Medulla oblongata (tissue), 1 donor: Measurements from ENCODE around the gene WDR64.
"Not testable (repeated sequence)": the region's sequence is repeated elsewhere in the genome, so short reads cannot be mapped to it uniquely, and the experiment has no call there.

Experiments used
- DNase-seq: peaks from one replicate; pipeline ENCODE4 v3.0.0-alpha.2; 2015; ENCODE audit errors: extremely low spot score

Gene WDR64

DNA sequence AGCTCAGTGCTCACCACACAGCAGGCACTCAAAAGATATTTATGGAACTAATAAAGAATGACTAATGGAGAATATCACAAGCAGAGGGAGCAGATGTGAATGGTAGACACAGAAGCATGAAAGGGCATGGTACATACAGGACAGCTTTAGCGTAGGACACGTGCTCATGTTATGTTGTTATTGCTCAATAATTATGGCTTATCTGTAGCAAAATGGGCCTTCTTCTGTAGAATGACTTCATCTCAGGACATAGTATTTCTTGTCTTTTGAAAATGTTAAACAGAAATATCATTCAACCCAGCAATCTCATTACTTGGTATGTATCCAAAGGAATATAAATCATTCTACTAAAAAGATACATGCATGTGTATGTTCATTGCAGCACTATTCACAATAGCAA lies 137.0 kb downstream of the WDR64 start:
- DNase-seq = no peak

DNA sequence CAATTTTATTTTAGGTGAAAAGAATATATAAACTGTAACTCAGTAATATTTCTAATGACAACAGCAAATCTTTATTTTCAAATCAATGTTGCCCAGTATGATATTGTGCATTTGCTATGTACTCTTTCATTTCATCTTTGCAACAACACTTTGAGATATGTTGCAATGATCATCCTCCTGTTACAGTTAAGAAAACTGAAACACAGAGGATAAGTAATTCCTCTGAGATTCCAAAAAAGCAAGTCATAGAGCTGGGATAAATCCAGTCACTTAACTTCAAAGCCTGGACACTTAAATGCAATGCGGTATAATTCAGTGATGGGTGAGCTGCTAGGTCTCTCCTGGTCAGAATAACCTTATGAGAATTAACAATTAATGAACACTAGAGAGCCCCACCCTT lies 147.3 kb downstream of the WDR64 start:
- DNase-seq = no peak

DNA sequence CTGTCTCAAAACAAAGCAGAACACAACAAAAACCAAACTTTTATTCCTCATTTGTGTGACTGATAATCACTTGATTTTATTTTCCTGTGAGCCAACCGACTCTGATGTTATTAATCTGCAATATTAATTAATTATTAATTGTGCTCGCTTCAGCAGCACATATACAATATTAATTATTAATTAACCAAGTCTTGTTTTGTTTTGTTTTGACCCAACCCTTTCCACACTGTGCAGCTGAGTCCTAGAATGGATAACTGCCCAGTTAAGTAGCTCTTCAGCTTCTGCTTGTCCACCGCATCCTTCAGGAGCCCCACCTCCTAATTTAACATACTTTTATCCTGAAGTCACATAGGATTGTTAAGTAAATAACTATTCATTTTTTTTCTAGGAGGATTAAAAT lies 148.6 kb downstream of the WDR64 start:
- DNase-seq = no peak

GRCh38 chr1:241802863-241803262 lies 150.8 kb downstream of the WDR64 start:
- no peak for DNase-seq

GRCh38 chr1:241804706-241805105 lies 152.6 kb downstream of the WDR64 start:
- DNase-seq = not testable (repeated sequence)

DNA sequence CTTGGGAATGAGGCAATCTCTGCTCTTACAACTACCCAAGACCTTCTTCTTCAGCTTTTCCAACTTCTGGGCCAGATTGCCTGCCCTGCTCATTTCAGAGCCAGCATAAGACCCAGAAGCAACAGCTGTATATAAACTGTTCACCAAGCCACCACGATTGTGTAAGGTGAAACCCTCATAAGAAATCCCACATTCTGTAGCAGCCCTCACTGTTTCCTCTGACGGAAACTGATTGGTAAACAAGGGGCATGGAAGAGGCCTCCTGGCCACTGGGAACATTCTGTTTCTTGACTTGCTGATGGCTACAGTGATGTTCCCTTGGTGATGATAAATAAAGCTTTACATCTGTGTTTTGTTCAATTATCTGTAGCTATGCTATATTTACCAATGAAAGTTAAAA lies 156.2 kb downstream of the WDR64 start:
- no peak for DNase-seq

DNA sequence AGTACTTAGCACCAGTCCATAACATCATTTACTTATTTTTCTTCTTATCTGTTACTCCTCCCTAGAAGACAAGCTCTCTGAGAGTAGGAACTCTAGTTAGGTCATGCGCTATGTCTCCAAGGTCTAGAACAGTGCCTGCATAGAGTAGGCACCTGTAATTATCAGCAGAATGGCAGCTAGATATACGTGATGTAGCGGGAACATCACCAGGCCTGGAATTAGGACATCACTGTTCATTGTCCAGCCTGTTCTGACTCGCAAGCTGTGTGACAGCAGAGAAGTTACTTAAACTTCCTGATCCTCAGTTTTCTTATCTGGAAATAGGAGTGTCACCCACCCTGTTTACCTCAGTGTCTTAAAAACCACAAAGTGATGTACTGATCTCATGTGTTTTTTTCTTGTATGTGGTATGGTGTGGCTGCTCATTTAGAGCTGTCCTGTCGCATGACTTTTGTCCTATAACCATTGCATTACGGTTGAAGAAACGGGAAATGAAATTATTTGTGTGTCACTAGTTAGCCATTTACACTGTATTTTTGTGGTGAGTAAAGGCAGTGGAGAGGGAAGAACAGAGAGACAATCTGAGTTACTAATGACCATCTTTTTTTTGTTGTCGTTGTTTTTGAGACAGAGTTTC lies 158.8 kb downstream of the WDR64 start:
- DNase-seq = no peak

GRCh38 chr1:241813768-241814320 lies 161.8 kb downstream of the WDR64 start:
- DNase-seq = no peak

GRCh38 chr1:241816008-241816407 lies 163.9 kb downstream of the WDR64 start:
- no peak for DNase-seq

- no peak for DNase-seq
Observed at GRCh38 chr1:241817331-241817792, 165.3 kb downstream of the WDR64 start.

DNA sequence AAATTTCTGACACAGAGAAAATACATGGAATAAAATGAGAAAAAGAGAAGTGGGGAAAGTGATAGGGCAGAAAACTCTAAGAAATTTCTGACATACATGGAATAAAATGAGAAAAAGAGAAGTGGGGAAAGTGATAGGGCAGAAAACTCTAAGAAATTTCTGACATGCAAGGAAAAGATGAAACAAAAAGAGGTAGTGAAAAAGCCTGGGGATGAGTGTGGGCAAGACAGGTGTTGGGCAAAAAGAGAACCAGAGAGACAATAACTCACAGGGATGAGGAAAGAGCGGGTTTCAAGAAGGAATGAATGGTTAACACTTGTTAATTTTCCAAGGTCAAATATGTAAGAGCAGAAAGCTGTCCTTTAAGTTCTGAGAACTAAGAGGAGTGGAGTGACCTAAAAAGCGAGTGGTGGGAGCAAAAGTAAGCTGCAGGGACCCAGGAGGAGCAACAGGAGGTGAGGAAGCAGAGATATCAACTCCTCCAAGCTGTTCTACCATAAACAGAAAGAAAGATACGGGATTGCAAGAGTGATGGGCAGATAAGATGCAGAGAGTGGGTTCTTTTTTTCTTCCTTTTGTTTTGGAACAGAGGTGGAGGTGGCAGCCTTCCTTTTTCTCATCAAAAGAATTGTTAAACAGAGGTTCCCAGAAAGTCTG lies 166.0 kb downstream of the WDR64 start:
- DNase-seq = no peak

DNA sequence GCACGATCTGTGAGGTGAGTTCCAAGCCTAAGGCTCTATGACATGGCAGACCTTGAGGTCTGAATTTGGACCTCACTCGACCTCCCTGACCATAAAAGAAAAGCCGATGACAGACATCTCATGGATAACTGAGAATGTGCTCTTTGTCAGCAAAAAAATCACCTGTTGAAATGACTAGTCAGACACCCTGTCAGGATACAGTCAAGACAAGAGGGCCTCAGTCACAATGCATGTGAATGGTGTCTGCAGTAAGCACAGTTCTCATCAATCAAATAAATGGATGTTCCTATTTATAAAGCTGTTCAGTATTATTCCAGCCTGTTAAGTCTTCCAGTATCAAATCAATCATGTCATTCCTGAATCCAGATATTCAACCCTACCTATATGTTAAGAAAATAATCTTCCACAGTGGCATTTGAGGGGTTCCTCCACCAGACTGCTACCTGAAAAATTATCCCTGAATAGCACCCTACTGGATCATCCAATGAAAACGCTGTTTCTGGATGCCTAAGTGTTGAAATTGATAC lies 167.3 kb downstream of the WDR64 start:
- DNase-seq = no peak

DNA sequence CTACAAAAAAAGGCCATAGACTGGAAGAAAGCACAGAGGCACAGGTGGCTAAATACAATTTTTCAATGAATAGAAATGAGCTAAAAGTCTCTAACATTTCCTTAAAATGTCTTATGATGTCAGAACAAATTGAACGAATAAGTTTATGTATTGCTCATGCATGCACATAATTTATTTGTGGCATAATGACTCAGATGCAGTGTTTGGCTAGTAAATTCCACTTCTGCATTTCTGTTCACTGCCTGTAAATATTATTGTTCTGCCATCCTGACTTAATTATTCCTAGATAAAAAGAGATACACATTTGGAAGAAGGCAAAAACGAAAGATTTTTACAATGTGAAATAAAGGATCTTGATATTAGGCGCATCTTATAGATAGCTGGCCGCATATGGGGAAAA lies 169.3 kb downstream of the WDR64 start:
- no peak for DNase-seq

- no peak for DNase-seq
Observed at GRCh38 chr1:241822846-241823245, 170.8 kb downstream of the WDR64 start.

DNA sequence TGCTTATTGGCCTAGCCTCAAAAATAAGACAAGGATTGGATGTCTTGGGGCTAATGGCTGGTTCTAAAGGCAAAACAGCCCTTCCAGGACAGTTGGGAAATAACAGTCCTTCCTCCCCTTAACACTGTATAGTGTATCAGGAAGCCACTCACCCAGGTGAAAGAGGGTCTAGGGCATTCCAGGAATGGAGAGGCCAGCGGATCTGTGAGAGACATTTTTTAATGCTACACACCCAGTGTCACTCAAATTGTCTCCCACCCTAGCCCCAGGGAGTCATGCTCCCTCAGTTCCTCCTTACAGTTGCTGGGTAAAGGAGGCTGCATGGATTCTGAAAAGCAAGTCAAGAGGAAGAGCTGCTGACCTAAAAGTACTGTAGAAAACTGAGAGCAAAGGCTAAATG lies 171.8 kb downstream of the WDR64 start:
- DNase-seq = no peak

DNA sequence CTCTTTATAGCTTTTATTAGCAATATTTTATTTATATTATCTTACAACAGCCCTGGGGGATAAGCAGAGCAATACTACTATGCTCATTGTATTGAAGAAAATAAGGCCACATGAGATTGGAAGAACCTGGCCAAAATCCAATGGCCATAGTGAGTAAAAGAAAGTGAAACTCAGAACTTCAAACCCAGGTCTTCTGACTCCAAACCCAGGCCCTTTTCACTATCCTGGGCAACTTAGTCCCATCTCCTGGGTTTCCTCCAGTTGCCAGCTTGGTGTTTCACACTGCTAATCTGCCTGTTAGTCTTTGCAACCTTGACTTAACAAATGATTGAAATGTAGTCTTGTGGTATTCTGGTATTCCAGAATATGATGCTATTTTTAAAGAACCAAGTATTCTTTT lies 173.5 kb downstream of the WDR64 start:
- peak; percentile 28 for DNase-seq

- DNase-seq = not testable (repeated sequence)
Observed at GRCh38 chr1:241826613-241827012, 174.5 kb downstream of the WDR64 start.

DNA sequence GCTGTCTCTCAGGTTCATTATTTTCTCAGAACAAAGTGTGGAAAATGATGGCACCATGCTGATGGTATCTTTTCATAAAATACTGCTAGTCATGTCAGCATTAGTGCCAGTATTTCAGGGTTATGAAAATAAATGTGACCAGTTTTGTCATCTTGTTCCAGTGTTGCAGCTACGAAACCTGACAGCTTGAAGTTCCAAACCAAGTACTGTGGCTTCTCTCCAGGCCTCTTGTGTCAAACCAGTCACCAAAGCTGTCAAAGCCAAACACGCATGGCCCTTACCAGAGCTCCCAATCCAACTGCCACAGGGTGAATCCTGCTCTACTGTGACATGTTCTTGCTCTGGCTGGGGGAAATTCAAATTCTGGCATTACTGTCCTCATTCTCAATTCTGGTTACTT lies 175.2 kb downstream of the WDR64 start:
- no peak for DNase-seq

DNA sequence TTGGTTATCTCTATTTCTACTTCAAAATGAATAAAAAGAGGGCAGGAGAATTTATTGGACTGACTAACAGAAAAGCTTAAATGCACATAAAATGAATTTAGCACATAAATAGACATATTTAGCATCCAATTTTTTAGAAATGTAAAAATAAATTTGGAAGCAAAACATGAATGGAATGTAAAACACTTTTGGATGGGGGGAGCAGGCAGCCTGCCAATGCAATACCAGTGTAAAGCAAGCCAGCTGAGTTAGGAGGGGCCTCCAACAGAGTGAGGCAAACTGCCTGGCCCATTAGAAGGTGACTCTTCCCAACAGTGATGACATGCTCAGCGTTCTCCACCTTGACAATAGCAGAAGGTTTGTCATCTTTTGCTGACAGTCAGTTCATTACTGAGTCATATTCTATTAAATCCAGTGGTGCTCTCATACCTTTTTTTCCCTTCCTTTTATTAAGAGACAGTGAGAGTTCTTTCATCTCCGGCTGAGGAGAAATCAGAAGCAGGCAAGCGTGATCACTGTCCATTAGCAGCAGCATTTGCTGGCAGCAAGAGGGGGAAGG lies 176.5 kb downstream of the WDR64 start:
- no peak for DNase-seq

GRCh38 chr1:241829468-241829867 lies 177.4 kb downstream of the WDR64 start:
- no peak for DNase-seq

DNA sequence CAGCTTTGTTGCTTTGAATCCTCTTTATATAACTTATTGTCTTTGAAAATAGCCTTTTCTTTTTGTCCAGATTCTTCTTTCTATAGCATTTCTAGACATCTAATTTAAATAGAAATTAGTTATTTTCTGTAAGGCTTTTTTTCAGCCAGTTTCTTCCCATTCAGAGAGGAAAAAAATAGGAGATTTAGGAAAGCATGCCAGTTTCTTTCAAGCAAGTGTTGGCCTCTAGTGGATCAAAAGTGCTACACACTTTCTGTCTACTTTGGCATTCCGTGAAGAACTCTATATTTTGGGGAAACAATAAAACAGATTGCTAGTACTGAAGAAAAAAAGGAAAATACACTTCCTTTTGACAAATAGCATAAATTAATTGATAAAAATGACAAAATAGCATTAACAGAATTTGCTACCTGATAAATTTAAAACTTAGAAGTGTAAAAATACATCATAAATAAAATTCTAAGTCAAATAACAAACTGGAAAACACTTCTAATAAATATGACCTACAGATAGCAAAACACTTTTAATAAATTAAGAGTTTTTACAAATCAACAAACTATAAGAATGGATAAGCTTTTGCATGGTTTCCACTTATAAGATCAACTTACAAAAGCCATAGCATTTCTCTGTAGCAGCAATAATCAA lies 182.8 kb downstream of the WDR64 start:
- DNase-seq = peak; percentile 60

DNA sequence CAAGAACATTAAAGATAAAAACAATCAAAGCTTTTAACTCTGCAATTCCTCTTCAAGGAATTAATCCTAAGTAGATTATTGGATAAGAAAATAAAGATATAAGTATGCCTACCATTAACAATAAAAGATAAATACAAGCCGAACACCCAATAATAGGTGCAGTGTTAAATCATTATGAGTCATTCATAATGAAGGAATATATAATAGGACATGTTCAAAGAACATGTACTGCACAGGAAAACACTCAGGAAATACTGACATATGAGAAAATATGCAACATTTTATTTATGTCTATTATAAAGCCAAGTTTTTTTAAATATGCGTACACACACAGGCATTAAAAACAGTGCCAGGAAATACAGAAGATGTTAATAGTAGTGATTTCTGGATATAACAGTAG lies 184.9 kb downstream of the WDR64 start:
- DNase-seq = no peak
